GM12878 (cell line): Measurements from ENCODE around the gene PDE10A. TPM values are rescaled to one million over a fixed set of nuclear protein-coding genes. Genes with fewer than 3 reads are reported as not detected.

Experiments used
- ATAC-seq: fragments of 200-7000 bp; cut with Tn5 transposase; 3 replicates; pipeline ENCODE4 v1.9.1; 2020; ENCODE audit warnings: mild to moderate bottlenecking, moderate library complexity
- BruUV-seq: library from RNA; stranded (reverse); fragments of 400-500 nt; replicated peaks from 2 replicates; lab custom pipeline; 2021; lab: Mats Ljungman, UMichigan
- CTCF ChIA-PET: fragments of 300-600 bp; sonication (Branson Sonifier 250); formaldehyde crosslinking; extraction: SDS; loops from one replicate; lab custom pipeline; 2021; ENCODE audit warnings: inconsistent platforms; lab: Yijun Ruan, JAX
- POLR2A ChIA-PET: fragments of 350-600 bp; formaldehyde crosslinking; extraction: SDS; loops from one replicate; lab custom pipeline; 2021; ENCODE audit warnings: inconsistent platforms; lab: Charles Lee
- RAD21 ChIA-PET: fragments of 300-600 bp; sonication (Branson Sonifier 250); formaldehyde crosslinking; loops from one replicate; lab custom pipeline; 2023; ENCODE audit warnings: antibody characterized with exemption; ENCODE audit not compliant: unreplicated experiment; lab: Charles Lee
- SMC1A ChIA-PET: fragments of 300-600 bp; sonication (Branson Sonifier 250); formaldehyde crosslinking; loops from one replicate; lab custom pipeline; 2023; ENCODE audit not compliant: unreplicated experiment, uncharacterized antibody; lab: Charles Lee
- DNase-seq: peaks from one replicate; pipeline ENCODE4 v3.0.0-alpha.2; 2011; ENCODE audit warnings: low read depth, low spot score
- FAIRE-seq: peaks from 3 replicates; lab custom pipeline; 2011; peaks lifted over from hg19 to GRCh38; lab: Jason Lieb, UNC
- H2AFZ ChIP-seq: 2 replicates; pipeline ENCODE4 v1.6.0; 2011; ENCODE audit warnings: low read depth, low read length, control low read depth; ENCODE audit not compliant: control insufficient read depth
- H3K27ac ChIP-seq: 2 replicates; pipeline ENCODE4 v1.5.1; 2011; ENCODE audit warnings: control low read depth; ENCODE audit not compliant: control insufficient read depth, insufficient read depth
- H3K27me3 ChIP-seq, 2 experiments: replicated peaks in 1 of 2; 2 replicates each; pipeline versions ENCODE4 v1.6.0 to v1.6.1; 2011; ENCODE audit warnings: low read length in 1 of 2; ENCODE audit not compliant: control insufficient read depth in 2 of 2, insufficient read depth in 2 of 2
- H3K36me3 ChIP-seq, 2 experiments: 2 replicates each; pipeline ENCODE4 v1.5.1; 2011; ENCODE audit warnings: low read length in 1 of 2; ENCODE audit not compliant: control insufficient read depth in 2 of 2, insufficient read depth in 2 of 2
- H3K4me1 ChIP-seq: 2 replicates; pipeline ENCODE4 v1.6.1; 2011; ENCODE audit warnings: mild to moderate bottlenecking, low read length, moderate library complexity, mixed read lengths; ENCODE audit not compliant: control insufficient read depth, insufficient read depth
- H3K4me2 ChIP-seq: 2 replicates; pipeline ENCODE4 v1.6.0; 2011; ENCODE audit warnings: control low read depth; ENCODE audit not compliant: control insufficient read depth, insufficient read depth
- H3K4me3 ChIP-seq: fragments of 200-600 bp; sonication (generic); 2 replicates; pipeline ENCODE4 v1.5.1; 2016
- H3K79me2 ChIP-seq: 2 replicates; pipeline ENCODE4 v1.6.0; 2011; ENCODE audit warnings: low read length; ENCODE audit not compliant: control insufficient read depth, insufficient read depth
- H3K9ac ChIP-seq: 2 replicates; pipeline ENCODE4 v1.8.0; 2011; ENCODE audit warnings: low read length, control low read depth, mixed read lengths; ENCODE audit not compliant: control insufficient read depth, insufficient read depth
- H3K9me3 ChIP-seq: replicated peaks from 3 replicates; pipeline ENCODE4 v1.5.1; 2011; ENCODE audit warnings: mild to moderate bottlenecking, low read length; ENCODE audit not compliant: control insufficient read depth, insufficient read depth
- H4K20me1 ChIP-seq: 2 replicates; pipeline ENCODE4 v1.6.0; 2011; ENCODE audit not compliant: control insufficient read depth, insufficient read depth
- BHLHE40 ChIP-seq, 2 experiments: fragments of 450-650 bp in 1 of 2; IDR thresholded peaks; 2 replicates each; pipeline ENCODE4 v1.6.1; 2011 to 2017; ENCODE audit warnings: low read depth in 2 of 2, borderline replicate concordance in 1 of 2, improper control_type of control experiment in 1 of 2, low read length in 1 of 2, mild to moderate bottlenecking in 1 of 2
- CBX3 ChIP-seq: fragments of 200-600 bp; sonication (generic); IDR thresholded peaks from 2 replicates; pipeline ENCODE4 v1.6.1; 2016; ENCODE audit warnings: low read depth, borderline replicate concordance
- CEBPB ChIP-seq, 2 experiments: fragments of 150-350 bp in 1 of 2; IDR thresholded peaks; 2 replicates each; pipeline ENCODE4 v1.6.1; 2012 to 2014; ENCODE audit warnings: low read depth in 2 of 2, low read length in 2 of 2, borderline replicate concordance in 1 of 2, inconsistent platforms in 1 of 2
- EP300 ChIP-seq, 2 experiments: fragments of 150-350 bp in 1 of 2; IDR thresholded peaks; 2 replicates each; pipeline ENCODE4 v1.6.1; 2011 to 2012; ENCODE audit warnings: low read depth in 2 of 2, low read length in 2 of 2, borderline replicate concordance in 1 of 2, improper control_type of control experiment in 1 of 2, inconsistent platforms in 1 of 2; ENCODE audit not compliant: control insufficient read depth in 1 of 2
- HDAC6 ChIP-seq: fragments of 200-600 bp; sonication (generic); IDR thresholded peaks from one replicate; pipeline ENCODE4 v1.8.0; 2017; ENCODE audit warnings: antibody characterized with exemption; ENCODE audit not compliant: unreplicated experiment
- MAX ChIP-seq: IDR thresholded peaks from 2 replicates; pipeline ENCODE4 v1.6.1; 2012; ENCODE audit warnings: low read depth, low read length, improper control_type of control experiment
- MEF2A ChIP-seq: IDR thresholded peaks from 2 replicates; pipeline ENCODE4 v1.6.1; 2011; ENCODE audit warnings: low read depth, mild to moderate bottlenecking, low read length, moderate library complexity; ENCODE audit not compliant: insufficient read depth
- MXI1 ChIP-seq: fragments of 150-350 bp; IDR thresholded peaks from 2 replicates; pipeline ENCODE4 v1.6.1; 2011; ENCODE audit warnings: low read depth, mild to moderate bottlenecking, inconsistent platforms, low read length, improper control_type of control experiment
- RAD51 ChIP-seq: fragments of 450-650 bp; IDR thresholded peaks from 2 replicates; pipeline ENCODE4 v1.6.1; 2016; ENCODE audit warnings: moderate library complexity, mild to moderate bottlenecking, inconsistent platforms
- RB1 ChIP-seq: fragments of 450-650 bp; formaldehyde crosslinking; IDR thresholded peaks from 2 replicates; pipeline ENCODE4 v1.6.1; 2017; ENCODE audit warnings: mild to moderate bottlenecking, borderline replicate concordance
- USF1 ChIP-seq: IDR thresholded peaks from 2 replicates; pipeline ENCODE4 v1.6.1; 2011; ENCODE audit warnings: borderline replicate concordance, low read depth, mild to moderate bottlenecking, moderate library complexity, mixed read lengths, low read length; ENCODE audit not compliant: insufficient read depth; ENCODE audit errors: extremely low read length
- ZBED1 ChIP-seq: IDR thresholded peaks from 2 replicates; pipeline ENCODE4 v1.6.1; 2016; ENCODE audit warnings: borderline replicate concordance
- ZBTB11 ChIP-seq: fragments of 450-650 bp; formaldehyde crosslinking; IDR thresholded peaks from 2 replicates; pipeline ENCODE4 v1.5.0; 2022; ENCODE audit warnings: mild to moderate bottlenecking, missing genetic modification characterization
- ZBTB40 ChIP-seq: fragments of 450-650 bp; IDR thresholded peaks from 2 replicates; pipeline ENCODE4 v1.6.1; 2016; ENCODE audit warnings: mild to moderate bottlenecking, moderate library complexity, borderline replicate concordance
- ZNF207 ChIP-seq: fragments of 450-650 bp; IDR thresholded peaks from 2 replicates; pipeline ENCODE4 v1.6.1; 2014; ENCODE audit warnings: antibody characterized with exemption, mild to moderate bottlenecking, borderline replicate concordance
- WGBS: methylation state at CpG from one replicate; pipeline ENCODE4 v1.1.6; 2016; ENCODE audit warnings: low lambda C conversion rate; ENCODE audit not compliant: insufficient replicate concordance, insufficient coverage; ENCODE audit errors: missing lambda C conversion rate; 5-methylcytosine and 5-hydroxymethylcytosine counted together
- in situ Hi-C: fragments of 300-500 bp; cut with MboI; formaldehyde crosslinking; loops from 9 replicates; pipeline ENCODE4 v1.14.3; 2018; ENCODE audit warnings: mixed read lengths
- intact Hi-C: fragments of 100-400 bp; cut with micrococcal nuclease; formaldehyde crosslinking; loops from one replicate; pipeline ENCODE4 v1.14.2; 2022; ENCODE audit not compliant: unreplicated experiment
- polyA plus RNA-seq, 11 experiments: library from polyadenylated mRNA; depleted of rRNA in 4 of 11; unstranded in 6 of 11; stranded (reverse) in 5 of 11; fragments of >200 nt; fragmentation: Nextera tagmentation in 4 of 11; fragmentation: Illumina TruSeq in 1 of 11; extraction: Ambion mirVana in 4 of 11; extraction: Trizol in 1 of 11; gene quantifications; 1 replicate in 1 of 11; 2 replicates in 10 of 11; pipeline versions ENCODE4 v1.2.1 to v1.2.3, GENCODE V29; 2011 to 2016; ENCODE audit warnings: inconsistent platforms in 2 of 11, missing spikeins in 2 of 11, low read depth in 1 of 11
- total RNA-seq, 4 experiments: library from RNA; depleted of rRNA in 3 of 4; stranded (reverse); fragments of >200 nt in 3 of 4; fragmentation: Illumina TruSeq in 1 of 4; extraction: Trizol in 1 of 4; gene quantifications; 2 replicates each; pipeline versions ENCODE4 v1.2.1 to v1.2.3, GENCODE V29; 2013 to 2021

The PDE10A gene
- total and polyA plus RNA-seq, 10 of the 15 experiments (the other 5 are each of a cell fraction or from before 2014, with no cell fraction given) = under 0.01 to 1.3 (median 0.03) TPM; not detected in 2

- Histone ChIP-seq H3K4me3 (no peak overlapping the region), H3K4me1 (no peaks in the 10 kb centered on the region), H3K9me3 (no peaks in the 10 kb centered on the region), H3K4me2 (no peak overlapping the region), H3K27me3 (no peaks in the 10 kb centered on the region; a peak in 2 of 4 replicates), H3K79me2 (no peaks in the 10 kb centered on the region), H3K9ac (no peak overlapping the region), H2AFZ (no peak overlapping the region), H3K27ac (no peak overlapping the region), H4K20me1 (no peaks in the 10 kb centered on the region), H3K36me3 (no peaks in the 10 kb centered on the region)
- FAIRE-seq (no peak), ATAC-seq (no peak), DNase-seq (no peak)
- ChIA-PET CTCF (no interaction called here), SMC1A (no interaction called here), RAD21 (no interaction called here), POLR2A (no interaction called here)
- BruUV-seq = no TSS peak
- in situ Hi-C loops = no loop called here
- intact Hi-C loops = no loop called here
- WGBS = 27% methylated on average over 8 of the region's 9 CpGs
- TF ChIP-seq EP300 (IDR thresholded peaks at IDR 0.05; ENCODE audit: borderline replicate concordance in 1 of 2, control insufficient read depth in 1 of 2, low read depth in 2 of 2, low read length in 2 of 2) (no peak), ZBED1 (no peak), MEF2A (no peak), ZBTB11 (no peak), CBX3 (no peak), RB1 (no peak), MAX (no peak), BHLHE40 (IDR thresholded peaks at IDR 0.05; ENCODE audit: borderline replicate concordance in 1 of 2, low read depth in 2 of 2, low read length in 1 of 2) (no peak), ZBTB40 (no peak), ZNF207 (no peak), HDAC6 (no peak), USF1 (no peak), CEBPB (IDR thresholded peaks at IDR 0.05; ENCODE audit: borderline replicate concordance in 1 of 2, low read depth in 2 of 2, low read length in 2 of 2) (no peak), RAD51 (no peak), MXI1 (no peak)
Observed at GRCh38 chr6:165654144-165654543, 8.9 kb downstream of the PDE10A start.
